Esophagus muscularis mucosa (tissue), 4 donors: Measurements from ENCODE around the gene REG4. TPM values are rescaled to one million over a fixed set of nuclear protein-coding genes. Genes with fewer than 3 reads are reported as not detected.

ENCODE experiments used
- DNase-seq: peaks from one replicate; pipeline ENCODE4 v3.0.0-alpha.2; 2017; ENCODE audit errors: extremely low spot score
- H3K27ac ChIP-seq, 4 donors: fragments of 200-600 bp; sonication (generic); replicated peaks in 1 of 4; 1 replicate in 3 of 4; 2 replicates in 1 of 4; pipeline ENCODE4 v1.5.1; 2016 to 2019; ENCODE audit warnings: mild to moderate bottlenecking in 1 of 4
- H3K27me3 ChIP-seq, 4 donors: fragments of 200-600 bp; sonication (generic); one replicate each; pipeline versions ENCODE4 v1.5.1 to v1.6.0; 2016 to 2019
- H3K36me3 ChIP-seq, 4 donors: fragments of 200-600 bp; sonication (generic); one replicate each; pipeline ENCODE4 v1.5.1; 2016 to 2019
- H3K4me1 ChIP-seq, 4 donors: fragments of 200-600 bp; sonication (generic); one replicate each; pipeline ENCODE4 v1.5.1; 2016 to 2019
- H3K4me3 ChIP-seq, 4 donors: fragments of 200-600 bp; sonication (generic); 1 replicate in 2 of 4; 2 replicates in 2 of 4; pipeline ENCODE4 v1.5.1; 2016 to 2019; ENCODE audit warnings: mild to moderate bottlenecking in 4 of 4, moderate library complexity in 1 of 4
- H3K9me3 ChIP-seq, 4 donors: fragments of 200-600 bp; sonication (generic); 1 replicate in 3 of 4; 2 replicates in 1 of 4; pipeline ENCODE4 v1.5.1; 2016 to 2019
- EP300 ChIP-seq: sonication (generic); formaldehyde crosslinking; IDR thresholded peaks from one replicate; pipeline ENCODE4 v1.6.1; 2017; ENCODE audit warnings: antibody characterized with exemption
- POLR2A ChIP-seq: fragments of 450-650 bp; IDR thresholded peaks from one replicate; pipeline ENCODE4 v1.6.1; 2017; ENCODE audit warnings: antibody characterized with exemption, moderate library complexity, mild to moderate bottlenecking, low read depth
- POLR2AphosphoS5 ChIP-seq, 2 donors: sonication (generic); formaldehyde crosslinking; IDR thresholded peaks; one replicate each; pipeline ENCODE4 v1.6.1; 2017; ENCODE audit warnings: antibody characterized with exemption in 2 of 2
- WGBS: methylation state at CpG from one replicate; pipeline ENCODE4 v1.1.5; 2018; 5-methylcytosine and 5-hydroxymethylcytosine counted together
- intact Hi-C: fragments of 100-400 bp; cut with DNase I; formaldehyde crosslinking; loops from one replicate; pipeline ENCODE4 v1.15.1; 2023
- total RNA-seq, 4 donors: library from RNA; depleted of rRNA; stranded (reverse); fragments of >200 nt; gene quantifications; one replicate each; pipeline versions ENCODE4 v1.1.0 to v1.2.1, GENCODE V29; 2016
- TF ChIP-seq, protein P1 (sequence below), 3 experiments: fragments of 200-600 bp in 2 of 3; fragments of 450-650 bp in 1 of 3; sonication (generic) in 2 of 3; IDR thresholded peaks; one replicate each; pipeline ENCODE4 v1.5.1; 2017 to 2019; ENCODE audit warnings: antibody characterized with exemption in 3 of 3, mild to moderate bottlenecking in 2 of 3, moderate library complexity in 1 of 3

The REG4 gene
- total RNA-seq, 4 donors from 2014 or later = not detected

GRCh38 chr1:119805247-119805646 is 6.0 kb downstream of the REG4 start:
- peaks cover 0 to 13% (median 4%) of the 10 kb centered on the region in 4 donors for H3K4me1 ChIP-seq
- H3K27me3 ChIP-seq = no peaks in the 10 kb centered on the region
- H3K36me3 ChIP-seq = no peaks in the 10 kb centered on the region
- no peak overlapping the region for H3K4me3 ChIP-seq
- H3K9me3 ChIP-seq = no peaks in the 10 kb centered on the region
- intact Hi-C loops = no loop called here
- H3K27ac ChIP-seq = no peak overlapping the region
- DNase-seq = peak; percentile 90
- no peak for TF ChIP-seq EP300
- no peak for TF ChIP-seq POLR2AphosphoS5 (IDR thresholded peaks at IDR 0.05)
- TF ChIP-seq, protein P1, sequence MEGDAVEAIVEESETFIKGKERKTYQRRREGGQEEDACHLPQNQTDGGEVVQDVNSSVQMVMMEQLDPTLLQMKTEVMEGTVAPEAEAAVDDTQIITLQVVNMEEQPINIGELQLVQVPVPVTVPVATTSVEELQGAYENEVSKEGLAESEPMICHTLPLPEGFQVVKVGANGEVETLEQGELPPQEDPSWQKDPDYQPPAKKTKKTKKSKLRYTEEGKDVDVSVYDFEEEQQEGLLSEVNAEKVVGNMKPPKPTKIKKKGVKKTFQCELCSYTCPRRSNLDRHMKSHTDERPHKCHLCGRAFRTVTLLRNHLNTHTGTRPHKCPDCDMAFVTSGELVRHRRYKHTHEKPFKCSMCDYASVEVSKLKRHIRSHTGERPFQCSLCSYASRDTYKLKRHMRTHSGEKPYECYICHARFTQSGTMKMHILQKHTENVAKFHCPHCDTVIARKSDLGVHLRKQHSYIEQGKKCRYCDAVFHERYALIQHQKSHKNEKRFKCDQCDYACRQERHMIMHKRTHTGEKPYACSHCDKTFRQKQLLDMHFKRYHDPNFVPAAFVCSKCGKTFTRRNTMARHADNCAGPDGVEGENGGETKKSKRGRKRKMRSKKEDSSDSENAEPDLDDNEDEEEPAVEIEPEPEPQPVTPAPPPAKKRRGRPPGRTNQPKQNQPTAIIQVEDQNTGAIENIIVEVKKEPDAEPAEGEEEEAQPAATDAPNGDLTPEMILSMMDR (IDR thresholded peaks at IDR 0.05) = no peak
- TF ChIP-seq POLR2A = no peak
- 93% methylated on average over 8 of the region's 8 CpGs for WGBS

- 80% methylated on average over 13 of the region's 15 CpGs for WGBS
- intact Hi-C loops = no loop called here
- Histone ChIP-seq H3K4me1 (peaks cover 0 to 18% (median 14%) of the 10 kb centered on the region in 4 donors), H3K9me3 (no peaks in the 10 kb centered on the region), H3K4me3 (no peak overlapping the region), H3K27ac (no peak overlapping the region), H3K27me3 (no peaks in the 10 kb centered on the region), H3K36me3 (no peaks in the 10 kb centered on the region)
- TF ChIP-seq, protein P1 (IDR thresholded peaks at IDR 0.05) = no peak
- no peak for TF ChIP-seq EP300
- DNase-seq = peak; percentile 90
These were observed 11.6 kb downstream of the REG4 start for GRCh38 chr1:119799599-119800177.

GRCh38 chr1:119799003-119799402 is 12.3 kb downstream of the REG4 start:
- H3K4me3 ChIP-seq = no peak overlapping the region
- WGBS = 88% methylated on average over 4 of the region's 4 CpGs
- H3K27me3 ChIP-seq = no peaks in the 10 kb centered on the region
- no peaks in the 10 kb centered on the region for H3K36me3 ChIP-seq
- intact Hi-C loops = no loop called here
- peaks cover 0 to 25% (median 21%) of the 10 kb centered on the region in 4 donors for H3K4me1 ChIP-seq
- DNase-seq = no peak
- no peaks in the 10 kb centered on the region for H3K9me3 ChIP-seq
- TF ChIP-seq EP300 (no peak), POLR2AphosphoS5 (IDR thresholded peaks at IDR 0.05) (no peak), POLR2A (no peak)
- TF ChIP-seq, protein P1 (IDR thresholded peaks at IDR 0.05) = no peak
- no peak overlapping the region for H3K27ac ChIP-seq

DNA sequence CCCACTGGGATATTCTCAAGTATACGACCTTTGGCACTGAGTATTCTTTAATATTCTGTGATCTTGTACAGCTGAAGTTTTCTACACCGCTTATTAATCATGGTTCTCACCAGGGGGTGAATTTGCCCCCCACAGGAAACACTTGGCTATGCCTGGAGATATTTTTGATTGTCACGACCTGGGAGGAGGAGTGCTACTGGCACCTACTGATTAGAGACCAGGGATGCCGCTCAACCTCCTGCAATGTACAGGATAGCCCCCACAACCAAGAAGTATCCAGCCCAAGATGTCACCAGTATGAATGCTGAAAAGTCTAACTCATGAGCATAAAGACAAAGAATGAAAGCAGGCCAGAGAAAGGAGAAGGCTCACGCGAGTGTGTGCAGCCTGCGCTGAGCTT is 13.7 kb downstream of the REG4 start:
- Histone ChIP-seq H3K27me3 (no peaks in the 10 kb centered on the region), H3K4me1 (peaks cover 0 to 29% (median 24%) of the 10 kb centered on the region in 4 donors), H3K36me3 (no peaks in the 10 kb centered on the region), H3K4me3 (no peak overlapping the region), H3K27ac (no peak overlapping the region), H3K9me3 (no peaks in the 10 kb centered on the region)
- 93% methylated on average over 7 of the region's 7 CpGs for WGBS
- peak; percentile 29 for DNase-seq
- intact Hi-C loops = no loop called here
- TF ChIP-seq EP300 = no peak
- TF ChIP-seq, protein P1 (IDR thresholded peaks at IDR 0.05) = no peak
- TF ChIP-seq POLR2AphosphoS5 (IDR thresholded peaks at IDR 0.05) = no peak
- TF ChIP-seq POLR2A = no peak

DNA sequence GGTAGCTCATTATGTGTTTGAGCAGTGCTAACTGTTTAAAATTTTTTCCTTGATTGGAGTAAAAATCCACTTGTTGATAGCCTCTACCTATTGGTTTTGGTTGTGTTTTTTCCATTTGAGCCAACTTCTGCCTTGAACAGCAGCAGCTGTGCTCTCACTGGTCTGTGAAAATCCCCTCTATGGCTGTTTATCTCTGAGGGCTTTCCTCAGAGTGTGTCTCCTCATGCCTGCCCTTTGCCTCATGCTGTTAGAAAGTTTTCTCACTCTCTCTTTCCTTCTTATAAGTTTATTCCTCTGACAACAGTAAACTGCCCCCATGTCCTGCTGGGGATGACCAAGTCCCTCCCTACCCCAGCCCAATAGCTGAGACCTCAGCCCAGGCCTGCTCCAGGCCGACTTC is 14.1 kb downstream of the REG4 start:
- Histone ChIP-seq H3K27me3 (no peaks in the 10 kb centered on the region), H3K4me1 (peaks cover 0 to 27% (median 22%) of the 10 kb centered on the region in 4 donors), H3K36me3 (no peaks in the 10 kb centered on the region), H3K4me3 (no peak overlapping the region), H3K27ac (no peak overlapping the region), H3K9me3 (no peaks in the 10 kb centered on the region)
- peak; percentile 62 for DNase-seq
- no peak for TF ChIP-seq EP300
- TF ChIP-seq POLR2AphosphoS5 (IDR thresholded peaks at IDR 0.05) = no peak
- TF ChIP-seq POLR2A = no peak
- TF ChIP-seq, protein P1 (IDR thresholded peaks at IDR 0.05) = no peak
- intact Hi-C loops = no loop called here
- 71% methylated on average over 1 of the region's 1 CpG for WGBS
